IPS-18a (cell line): ENCODE data around the gene CTNND2.

Experiments
- H3K27ac ChIP-seq: one replicate; pipeline ENCODE4 v1.5.1; 2013; ENCODE audit warnings: low read length
- H3K27me3 ChIP-seq: one replicate; pipeline ENCODE4 v1.6.1; 2013; ENCODE audit warnings: mild to moderate bottlenecking, low read length; ENCODE audit not compliant: control insufficient read depth, insufficient read depth
- H3K36me3 ChIP-seq: one replicate; pipeline ENCODE4 v1.6.1; 2013; ENCODE audit warnings: low read depth, low read length; ENCODE audit not compliant: control insufficient read depth
- H3K4me1 ChIP-seq: one replicate; pipeline ENCODE4 v1.6.1; 2013; ENCODE audit warnings: low read depth, low read length; ENCODE audit not compliant: control insufficient read depth
- H3K4me3 ChIP-seq: one replicate; pipeline ENCODE4 v1.5.1; 2013; ENCODE audit warnings: low read length
- H3K9ac ChIP-seq: one replicate; pipeline ENCODE4 v1.6.1; 2013; ENCODE audit warnings: mild to moderate bottlenecking, low read length, moderate library complexity
- H3K9me3 ChIP-seq: one replicate; pipeline ENCODE4 v1.6.1; 2013; ENCODE audit warnings: low read depth, low read length; ENCODE audit not compliant: control insufficient read depth

Gene CTNND2

GRCh38 chr5:11903614-11904264, 507 bp downstream of the CTNND2 start:
- H3K36me3 ChIP-seq = no peaks in the 10 kb centered on the region
- H3K4me3 ChIP-seq = peak overlapping the region; percentile 72
- H3K4me1 ChIP-seq = peaks cover 14% of the 10 kb centered on the region
- H3K27ac ChIP-seq = no peak overlapping the region
- peaks cover 41% of the 10 kb centered on the region for H3K27me3 ChIP-seq
- H3K9me3 ChIP-seq = no peaks in the 10 kb centered on the region
- peak overlapping the region; percentile 36 for H3K9ac ChIP-seq

- H3K27me3 ChIP-seq = peaks cover 41% of the 10 kb centered on the region
- peak overlapping the region; percentile 72 for H3K4me3 ChIP-seq
- H3K9me3 ChIP-seq = no peaks in the 10 kb centered on the region
- H3K4me1 ChIP-seq = peaks cover 14% of the 10 kb centered on the region
- no peak overlapping the region for H3K27ac ChIP-seq
- peak overlapping the region; percentile 36 for H3K9ac ChIP-seq
- no peaks in the 10 kb centered on the region for H3K36me3 ChIP-seq
Observed at GRCh38 chr5:11903121-11903613, 1.1 kb downstream of the CTNND2 start.

- peaks cover 41% of the 10 kb centered on the region for H3K27me3 ChIP-seq
- H3K9me3 ChIP-seq = no peaks in the 10 kb centered on the region
- no peak overlapping the region for H3K27ac ChIP-seq
- peak overlapping the region; percentile 72 for H3K4me3 ChIP-seq
- no peak overlapping the region for H3K9ac ChIP-seq
- H3K4me1 ChIP-seq = peaks cover 19% of the 10 kb centered on the region
- H3K36me3 ChIP-seq = no peaks in the 10 kb centered on the region
Observed at GRCh38 chr5:11902201-11902619, 2.0 kb downstream of the CTNND2 start.

- Histone ChIP-seq H3K36me3 (no peaks in the 10 kb centered on the region), H3K4me3 (no peak overlapping the region), H3K9me3 (no peaks in the 10 kb centered on the region), H3K4me1 (peaks cover 12% of the 10 kb centered on the region), H3K27ac (no peak overlapping the region), H3K27me3 (peaks cover 23% of the 10 kb centered on the region), H3K9ac (no peak overlapping the region)
Observed at GRCh38 chr5:11898787-11899186, 5.5 kb downstream of the CTNND2 start.

GRCh38 chr5:11897781-11898180, 6.5 kb downstream of the CTNND2 start:
- H3K4me1 ChIP-seq = peaks cover 11% of the 10 kb centered on the region
- H3K27ac ChIP-seq = no peak overlapping the region
- H3K9ac ChIP-seq = no peak overlapping the region
- no peak overlapping the region for H3K4me3 ChIP-seq
- H3K9me3 ChIP-seq = no peaks in the 10 kb centered on the region
- peaks cover 16% of the 10 kb centered on the region for H3K27me3 ChIP-seq
- H3K36me3 ChIP-seq = no peaks in the 10 kb centered on the region

GRCh38 chr5:11894992-11895391, 9.3 kb downstream of the CTNND2 start:
- H3K4me1 ChIP-seq = peaks cover 5% of the 10 kb centered on the region
- H3K9me3 ChIP-seq = no peaks in the 10 kb centered on the region
- H3K9ac ChIP-seq = no peak overlapping the region
- no peaks in the 10 kb centered on the region for H3K27me3 ChIP-seq
- H3K27ac ChIP-seq = no peak overlapping the region
- H3K36me3 ChIP-seq = no peaks in the 10 kb centered on the region
- H3K4me3 ChIP-seq = no peak overlapping the region

- H3K9me3 ChIP-seq = no peaks in the 10 kb centered on the region
- no peaks in the 10 kb centered on the region for H3K36me3 ChIP-seq
- H3K27me3 ChIP-seq = no peaks in the 10 kb centered on the region
- H3K9ac ChIP-seq = no peak overlapping the region
- no peak overlapping the region for H3K27ac ChIP-seq
- H3K4me1 ChIP-seq = peaks cover 5% of the 10 kb centered on the region
- H3K4me3 ChIP-seq = no peak overlapping the region
Observed at GRCh38 chr5:11892832-11893231, 11.4 kb downstream of the CTNND2 start.

- no peak overlapping the region for H3K9ac ChIP-seq
- no peak overlapping the region for H3K27ac ChIP-seq
- H3K4me1 ChIP-seq = no peaks in the 10 kb centered on the region
- H3K4me3 ChIP-seq = no peak overlapping the region
- no peaks in the 10 kb centered on the region for H3K9me3 ChIP-seq
- H3K36me3 ChIP-seq = no peaks in the 10 kb centered on the region
- no peaks in the 10 kb centered on the region for H3K27me3 ChIP-seq
Observed at GRCh38 chr5:11890777-11891176, 13.5 kb downstream of the CTNND2 start.

- Histone ChIP-seq H3K4me1 (no peaks in the 10 kb centered on the region), H3K4me3 (no peak overlapping the region), H3K36me3 (no peaks in the 10 kb centered on the region), H3K27ac (no peak overlapping the region), H3K9ac (no peak overlapping the region), H3K27me3 (no peaks in the 10 kb centered on the region), H3K9me3 (no peaks in the 10 kb centered on the region)
Observed at GRCh38 chr5:11888221-11888620, 16.0 kb downstream of the CTNND2 start.

- Histone ChIP-seq H3K27me3 (no peaks in the 10 kb centered on the region), H3K9ac (no peak overlapping the region), H3K4me3 (no peak overlapping the region), H3K9me3 (no peaks in the 10 kb centered on the region), H3K4me1 (no peaks in the 10 kb centered on the region), H3K27ac (no peak overlapping the region), H3K36me3 (no peaks in the 10 kb centered on the region)
Observed at GRCh38 chr5:11878814-11879213, 25.4 kb downstream of the CTNND2 start.

- H3K9me3 ChIP-seq = no peaks in the 10 kb centered on the region
- no peak overlapping the region for H3K4me3 ChIP-seq
- H3K36me3 ChIP-seq = no peaks in the 10 kb centered on the region
- no peaks in the 10 kb centered on the region for H3K4me1 ChIP-seq
- no peak overlapping the region for H3K9ac ChIP-seq
- H3K27ac ChIP-seq = no peak overlapping the region
- H3K27me3 ChIP-seq = no peaks in the 10 kb centered on the region
Observed at GRCh38 chr5:11873587-11873986, 30.7 kb downstream of the CTNND2 start.

- Histone ChIP-seq H3K4me1 (no peaks in the 10 kb centered on the region), H3K4me3 (no peak overlapping the region), H3K9me3 (no peaks in the 10 kb centered on the region), H3K27me3 (no peaks in the 10 kb centered on the region), H3K27ac (no peak overlapping the region), H3K36me3 (no peaks in the 10 kb centered on the region), H3K9ac (no peak overlapping the region)
Observed at GRCh38 chr5:11869203-11869602, 35.0 kb downstream of the CTNND2 start.
